ENCODE results near the gene NYAP2.

Gene NYAP2

DNA sequence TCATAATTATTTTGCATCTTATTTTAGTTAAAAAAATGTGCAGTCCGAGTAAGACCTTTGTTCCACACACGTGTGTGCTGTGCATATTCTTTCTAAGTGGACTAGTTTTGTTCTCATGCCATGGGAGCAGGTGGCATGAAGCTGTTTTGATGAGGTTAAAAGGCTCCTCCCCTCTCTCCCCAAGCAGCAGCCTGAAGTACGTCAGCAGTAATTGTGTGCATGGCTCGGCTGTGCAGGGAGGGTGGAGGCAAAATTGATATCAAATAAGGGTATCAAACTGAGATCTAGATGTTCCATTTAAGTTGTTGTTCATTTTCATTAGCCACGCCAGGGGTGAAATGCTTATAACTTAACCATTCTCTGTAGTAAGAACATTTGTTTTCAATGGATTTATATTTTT, at the start of gene NYAP2:
Gene NYAP2 (plus strand): TSS at position 207 of the 400 bp plus-strand sequence. CDS start 9,171 bp downstream, outside the sequence.
- H3K4me3 ChIP-seq: no peak within 1 kb of the TSS
- TF ChIP-seq, protein P1, sequence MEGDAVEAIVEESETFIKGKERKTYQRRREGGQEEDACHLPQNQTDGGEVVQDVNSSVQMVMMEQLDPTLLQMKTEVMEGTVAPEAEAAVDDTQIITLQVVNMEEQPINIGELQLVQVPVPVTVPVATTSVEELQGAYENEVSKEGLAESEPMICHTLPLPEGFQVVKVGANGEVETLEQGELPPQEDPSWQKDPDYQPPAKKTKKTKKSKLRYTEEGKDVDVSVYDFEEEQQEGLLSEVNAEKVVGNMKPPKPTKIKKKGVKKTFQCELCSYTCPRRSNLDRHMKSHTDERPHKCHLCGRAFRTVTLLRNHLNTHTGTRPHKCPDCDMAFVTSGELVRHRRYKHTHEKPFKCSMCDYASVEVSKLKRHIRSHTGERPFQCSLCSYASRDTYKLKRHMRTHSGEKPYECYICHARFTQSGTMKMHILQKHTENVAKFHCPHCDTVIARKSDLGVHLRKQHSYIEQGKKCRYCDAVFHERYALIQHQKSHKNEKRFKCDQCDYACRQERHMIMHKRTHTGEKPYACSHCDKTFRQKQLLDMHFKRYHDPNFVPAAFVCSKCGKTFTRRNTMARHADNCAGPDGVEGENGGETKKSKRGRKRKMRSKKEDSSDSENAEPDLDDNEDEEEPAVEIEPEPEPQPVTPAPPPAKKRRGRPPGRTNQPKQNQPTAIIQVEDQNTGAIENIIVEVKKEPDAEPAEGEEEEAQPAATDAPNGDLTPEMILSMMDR (IDR thresholded peaks at IDR 0.05): no peak
- no peak for DNase-seq (ENCODE audit: low spot score)
- no peak within 1 kb of the TSS for H3K27ac ChIP-seq

DNA sequence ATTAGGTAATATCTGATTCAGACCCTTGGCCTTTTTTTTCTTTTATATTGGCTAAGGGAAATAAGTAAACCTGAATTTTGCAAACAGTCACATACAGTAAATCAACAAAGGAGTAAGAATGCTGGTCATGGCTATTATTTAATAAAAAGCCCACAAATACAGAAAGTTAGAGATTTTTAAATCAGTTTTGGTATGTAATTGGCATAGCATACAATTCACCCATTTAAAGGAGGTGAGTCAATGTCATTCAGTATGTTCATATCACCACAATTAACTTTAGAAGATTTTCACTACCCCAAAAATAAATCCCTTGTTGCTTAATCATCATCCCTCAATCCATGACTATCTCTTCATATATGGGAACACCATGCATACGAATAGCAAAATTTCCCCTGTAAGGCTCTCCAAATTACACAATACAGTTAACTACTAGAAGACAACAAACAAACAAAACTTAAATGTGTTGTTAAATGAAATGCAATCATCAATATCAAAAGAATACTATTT, 45.9 kb upstream of the NYAP2 start:
- no peak overlapping the region for H3K27ac ChIP-seq
- DNase-seq (ENCODE audit: low spot score): no peak
- no peak overlapping the region for H3K4me3 ChIP-seq
- TF ChIP-seq, protein P1 (IDR thresholded peaks at IDR 0.05): no peak

DNA sequence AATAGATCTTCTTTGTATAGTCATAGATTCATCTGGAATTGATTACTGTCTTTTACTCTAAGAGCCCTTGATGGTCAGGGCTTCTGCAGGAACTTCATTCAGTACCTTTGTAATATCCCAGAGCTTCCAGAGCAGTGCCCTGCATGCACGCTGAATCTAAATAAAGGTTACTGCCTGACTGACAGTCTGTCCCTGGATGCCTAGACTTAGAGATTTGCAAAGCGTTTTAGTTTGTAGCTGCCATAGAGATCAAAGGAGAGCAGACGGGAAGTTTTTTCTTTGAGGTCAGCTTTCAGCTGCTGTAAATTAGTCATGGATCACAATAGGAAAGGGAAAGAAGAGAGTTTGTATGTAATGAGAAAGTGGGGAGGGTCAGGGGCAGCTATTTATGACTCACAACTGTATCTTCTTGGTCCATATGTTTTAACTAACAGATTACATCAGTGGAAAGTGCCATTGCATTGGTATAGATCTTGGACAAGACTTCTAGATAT, 45.2 kb upstream of the NYAP2 start:
- TF ChIP-seq, protein P1 (IDR thresholded peaks at IDR 0.05): no peak
- DNase-seq (ENCODE audit: low spot score): no peak

DNA sequence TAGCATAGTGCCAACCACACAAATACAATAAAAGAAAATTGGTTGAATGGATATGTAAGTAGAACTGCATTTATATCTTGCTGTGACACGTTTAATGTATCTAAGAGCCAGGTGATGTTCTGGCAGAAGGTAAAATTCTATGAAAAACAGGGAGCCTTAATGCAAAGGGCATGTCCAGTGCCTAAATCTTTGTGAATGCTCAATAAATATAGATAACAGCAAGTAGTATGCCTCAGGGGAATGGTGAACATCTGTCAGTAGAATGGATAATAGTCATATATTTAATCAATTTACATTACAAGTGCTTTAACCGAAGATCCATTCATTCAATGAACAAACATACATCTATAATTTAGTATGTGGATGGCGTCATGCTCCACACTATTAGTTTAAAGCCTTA, 43.7 kb upstream of the NYAP2 start:
- no peak overlapping the region for H3K4me3 ChIP-seq
- no peak overlapping the region for H3K27ac ChIP-seq
- TF ChIP-seq, protein P1 (IDR thresholded peaks at IDR 0.05): no peak
- no peak for DNase-seq (ENCODE audit: low spot score)

More for the DNA sequence above, 45.2 kb upstream of the NYAP2 start:
- no peak overlapping the region for H3K27ac ChIP-seq
- H3K4me3 ChIP-seq: no peak overlapping the region

DNA sequence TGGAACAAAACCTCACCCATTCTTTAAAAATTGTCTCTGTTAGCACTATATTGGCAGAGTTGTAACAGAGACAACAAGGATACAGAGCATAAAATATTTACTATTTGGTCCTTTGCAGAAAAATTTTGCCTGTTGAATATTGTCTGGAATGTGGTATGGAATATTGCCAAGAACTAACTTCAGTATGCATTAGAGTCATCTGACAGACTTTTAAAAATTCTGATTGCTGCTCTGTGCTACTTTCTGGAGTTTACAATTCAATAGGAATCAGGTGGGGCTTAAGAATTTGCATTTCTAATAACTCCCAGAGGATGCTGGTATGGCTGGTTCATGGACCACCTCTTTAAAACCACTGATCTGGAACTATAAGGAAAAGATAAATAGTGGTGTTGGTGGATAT, 32.8 kb upstream of the NYAP2 start:
- TF ChIP-seq, protein P1 (IDR thresholded peaks at IDR 0.05): no peak
- Histone ChIP-seq H3K4me3 (no peak overlapping the region), H3K27ac (no peak overlapping the region)
- DNase-seq (ENCODE audit: low spot score): no peak

DNA sequence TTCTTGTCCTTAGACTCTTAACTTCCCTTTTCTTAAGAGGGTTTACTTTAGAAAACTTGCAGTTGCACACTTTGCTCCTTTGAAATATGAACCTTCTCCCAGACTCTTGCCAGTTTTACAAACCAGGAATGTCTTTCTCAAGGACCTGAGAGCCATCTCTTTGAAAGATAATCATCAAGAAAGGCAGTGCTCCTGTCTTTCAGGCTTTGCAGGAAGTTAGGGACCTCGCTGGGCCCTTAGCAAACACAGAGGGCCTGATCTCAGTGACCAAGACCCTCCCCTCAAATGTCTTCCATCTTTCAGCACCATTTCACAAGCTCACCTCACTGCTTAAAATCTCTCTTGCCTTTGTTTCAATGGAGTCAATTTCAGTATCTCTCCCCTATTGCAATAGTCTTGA, 32.0 kb upstream of the NYAP2 start:
- TF ChIP-seq, protein P1 (IDR thresholded peaks at IDR 0.05): no peak

DNA sequence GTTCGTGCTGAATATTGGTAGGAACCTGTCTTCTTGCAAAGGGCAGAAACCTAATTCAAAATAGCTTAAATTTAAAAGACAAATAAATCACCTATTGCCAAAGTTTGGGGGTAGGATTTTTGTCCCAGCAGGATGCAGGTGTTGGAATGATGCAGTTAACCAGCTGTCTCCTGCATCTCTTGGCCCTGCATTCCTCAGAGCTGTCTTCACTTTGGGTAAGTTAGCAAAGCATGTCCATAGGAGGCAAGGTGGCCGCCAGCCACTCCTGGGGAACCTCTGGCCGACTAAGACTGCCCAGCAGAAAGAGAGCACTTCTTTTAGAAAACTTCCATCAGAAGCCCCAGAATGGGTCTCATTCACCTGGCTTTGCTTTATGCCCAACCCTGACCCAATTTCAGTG, 20.5 kb upstream of the NYAP2 start:
- Histone ChIP-seq H3K27ac (no peak overlapping the region), H3K4me3 (no peak overlapping the region)
- DNase-seq (ENCODE audit: low spot score): no peak
- TF ChIP-seq, protein P1 (IDR thresholded peaks at IDR 0.05): no peak

More for the DNA sequence above, 32.0 kb upstream of the NYAP2 start:
- no peak for DNase-seq (ENCODE audit: low spot score)
- Histone ChIP-seq H3K27ac (no peak overlapping the region), H3K4me3 (no peak overlapping the region)
